Mesendoderm (in vitro differentiated cells): ENCODE results near the gene GAS6.

Experiments used
- DNase-seq: peaks from one replicate; pipeline ENCODE4 v3.0.0; 2013
- H2AK5ac ChIP-seq: 2 replicates; pipeline ENCODE4 v1.6.1; 2013; ENCODE audit warnings: low read length, inconsistent platforms
- H2BK120ac ChIP-seq: 2 replicates; pipeline ENCODE4 v1.6.1; 2013; ENCODE audit warnings: low read depth, mild to moderate bottlenecking, low read length, moderate library complexity, mixed read lengths
- H2BK15ac ChIP-seq: replicated peaks from 2 replicates; pipeline ENCODE4 v1.6.1; 2013; ENCODE audit warnings: low read depth, mild to moderate bottlenecking, moderate library complexity
- H2BK5ac ChIP-seq: 2 replicates; pipeline ENCODE4 v1.6.1; 2013; ENCODE audit warnings: low read length, inconsistent platforms
- H3K18ac ChIP-seq: 2 replicates; pipeline ENCODE4 v1.6.1; 2013; ENCODE audit warnings: mild to moderate bottlenecking, low read length, mixed read lengths
- H3K23ac ChIP-seq: one replicate; pipeline ENCODE4 v1.6.1; 2013; ENCODE audit warnings: low read length
- H3K27ac ChIP-seq: 2 replicates; pipeline ENCODE4 v1.5.1; 2013; ENCODE audit warnings: low read depth, mild to moderate bottlenecking, inconsistent platforms, low read length, moderate library complexity
- H3K27me3 ChIP-seq: 2 replicates; pipeline ENCODE4 v1.6.1; 2013; ENCODE audit warnings: low read length, control low read depth, mild to moderate bottlenecking, inconsistent platforms; ENCODE audit not compliant: insufficient read depth, poor library complexity
- H3K36me3 ChIP-seq: 2 replicates; pipeline ENCODE4 v1.6.1; 2013; ENCODE audit warnings: low read length, inconsistent platforms; ENCODE audit not compliant: control insufficient read depth, insufficient read depth
- H3K4ac ChIP-seq: one replicate; pipeline ENCODE4 v1.6.1; 2013; ENCODE audit warnings: low read depth, mild to moderate bottlenecking, low read length, moderate library complexity
- H3K4me1 ChIP-seq: 2 replicates; pipeline ENCODE4 v1.6.1; 2013; ENCODE audit warnings: low read depth, low read length, inconsistent platforms; ENCODE audit not compliant: control insufficient read depth
- H3K4me2 ChIP-seq: 2 replicates; pipeline ENCODE4 v1.6.1; 2013; ENCODE audit warnings: low read length
- H3K4me3 ChIP-seq: 2 replicates; pipeline ENCODE4 v1.5.1; 2013; ENCODE audit warnings: mild to moderate bottlenecking, low read length
- H3K56ac ChIP-seq: one replicate; pipeline ENCODE4 v1.6.1; 2013; ENCODE audit warnings: low read length
- H3K79me1 ChIP-seq: 2 replicates; pipeline ENCODE4 v1.6.1; 2013; ENCODE audit warnings: low read length, inconsistent platforms
- H3K79me2 ChIP-seq: 2 replicates; pipeline ENCODE4 v1.6.1; 2013; ENCODE audit warnings: mild to moderate bottlenecking, low read length; ENCODE audit not compliant: control insufficient read depth, insufficient read depth
- H3K9ac ChIP-seq: 2 replicates; pipeline ENCODE4 v1.6.1; 2013; ENCODE audit warnings: low read length, inconsistent platforms
- H4K5ac ChIP-seq: one replicate; pipeline ENCODE4 v1.6.1; 2013; ENCODE audit warnings: low read length
- H4K8ac ChIP-seq: one replicate; pipeline ENCODE4 v1.6.1; 2013; ENCODE audit warnings: low read depth, mild to moderate bottlenecking, control low read depth, low read length, moderate library complexity
- WGBS: extraction: QIAGEN DNeasy Blood & Tissue Kit; methylation state at CpG from one replicate; pipeline ENCODE4 v1.1.7; 2013; ENCODE audit warnings: low lambda C conversion rate, missing lambda C conversion rate; ENCODE audit not compliant: insufficient coverage; ENCODE audit errors: extremely low coverage; 5-methylcytosine and 5-hydroxymethylcytosine counted together

GAS6 gene

DNA sequence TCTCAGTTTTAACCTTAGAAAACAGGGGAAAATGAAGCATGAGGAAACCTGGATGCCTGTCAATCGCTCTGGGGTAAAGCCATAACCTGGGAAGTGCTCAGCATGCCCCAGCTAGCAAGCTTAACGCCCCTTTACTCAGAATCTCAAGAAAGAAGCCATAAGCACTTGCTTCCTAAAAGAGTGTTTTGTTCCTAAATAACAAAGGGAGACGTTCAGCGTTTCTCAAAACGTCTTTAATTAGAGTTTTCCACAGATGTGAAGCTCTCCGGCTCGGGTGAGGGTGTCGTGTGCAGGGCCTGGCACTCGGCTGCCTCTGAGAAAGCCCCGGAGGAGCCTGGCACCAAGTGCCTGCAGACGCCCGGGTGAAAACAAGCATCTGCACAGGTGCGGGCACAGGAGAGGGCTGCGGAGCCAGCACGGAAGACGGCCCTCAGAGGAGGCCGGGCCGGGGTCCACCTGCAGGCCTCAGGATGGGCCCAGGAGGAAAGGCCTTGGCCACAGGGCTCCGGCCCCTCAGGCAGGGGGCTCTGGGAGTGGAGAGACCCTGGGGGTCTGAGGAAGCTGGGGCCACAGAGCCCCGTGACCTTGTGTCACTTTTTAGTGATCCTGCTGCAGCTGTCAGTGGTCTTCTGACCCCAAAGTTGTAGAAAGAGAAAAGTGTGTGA lies 6.2 kb downstream of the GAS6 start:
- peaks cover 3% of the 10 kb centered on the region for H3K79me1 ChIP-seq
- no CpG with 5 or more reads among the region's 20 CpGs for WGBS
- no peak overlapping the region for H3K9ac ChIP-seq

DNA sequence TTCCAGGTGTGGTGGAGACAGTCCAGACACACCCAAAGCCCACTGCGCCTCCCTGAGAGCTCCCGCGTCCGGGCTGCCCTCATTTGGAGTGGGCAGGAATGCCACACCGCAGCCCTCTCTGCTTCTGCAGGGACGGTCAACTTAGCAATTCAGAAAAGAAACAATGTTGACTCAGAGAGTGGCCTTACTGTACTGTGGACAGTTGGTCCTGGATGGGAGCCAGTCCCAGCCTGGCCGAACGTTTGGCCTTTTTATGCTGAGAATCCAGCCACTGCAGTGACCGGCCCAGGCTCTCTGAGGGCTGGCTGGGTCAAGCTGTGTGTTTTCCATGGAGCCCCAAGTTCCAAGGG lies 7.2 kb downstream of the GAS6 start:
- H3K4me1 ChIP-seq, result peaks cover 16% of the 10 kb centered on the region
- no peak overlapping the region for H2BK5ac ChIP-seq
- no peak overlapping the region for H4K8ac ChIP-seq
- no peak overlapping the region for H3K18ac ChIP-seq
- H3K79me1 ChIP-seq, result peaks cover 3% of the 10 kb centered on the region
- no peak overlapping the region for H3K4ac ChIP-seq
- H2AK5ac ChIP-seq, result no peak overlapping the region
- H2BK120ac ChIP-seq, result no peak overlapping the region
- H3K79me2 ChIP-seq, result no peaks in the 10 kb centered on the region
- no peak overlapping the region for H2BK15ac ChIP-seq
- DNase-seq, result no peak
- H3K9ac ChIP-seq, result no peak overlapping the region
- H3K23ac ChIP-seq, result no peak overlapping the region
- H4K5ac ChIP-seq, result no peak overlapping the region
- H3K36me3 ChIP-seq, result no peaks in the 10 kb centered on the region
- no peak overlapping the region for H3K56ac ChIP-seq
- WGBS, result no CpG with 5 or more reads among the region's 9 CpGs
- no peak overlapping the region for H3K27ac ChIP-seq
- no peak overlapping the region for H3K4me2 ChIP-seq
- no peak overlapping the region for H3K4me3 ChIP-seq
- no peaks in the 10 kb centered on the region for H3K27me3 ChIP-seq

More for the DNA sequence above, 6.2 kb downstream of the GAS6 start:
- H3K56ac ChIP-seq, result no peak overlapping the region
- no peak overlapping the region for H2BK120ac ChIP-seq
- H3K4me1 ChIP-seq, result peaks cover 16% of the 10 kb centered on the region
- no peak overlapping the region for H3K4ac ChIP-seq
- H4K5ac ChIP-seq, result no peak overlapping the region
- no peaks in the 10 kb centered on the region for H3K36me3 ChIP-seq
- H2AK5ac ChIP-seq, result no peak overlapping the region
- no peak overlapping the region for H3K23ac ChIP-seq
- no peaks in the 10 kb centered on the region for H3K79me2 ChIP-seq
- H2BK5ac ChIP-seq, result no peak overlapping the region
- no peak for DNase-seq
- H3K18ac ChIP-seq, result no peak overlapping the region
- no peak overlapping the region for H2BK15ac ChIP-seq
- H3K4me2 ChIP-seq, result no peak overlapping the region
- no peaks in the 10 kb centered on the region for H3K27me3 ChIP-seq
- no peak overlapping the region for H4K8ac ChIP-seq
- no peak overlapping the region for H3K4me3 ChIP-seq
- no peak overlapping the region for H3K27ac ChIP-seq

DNA sequence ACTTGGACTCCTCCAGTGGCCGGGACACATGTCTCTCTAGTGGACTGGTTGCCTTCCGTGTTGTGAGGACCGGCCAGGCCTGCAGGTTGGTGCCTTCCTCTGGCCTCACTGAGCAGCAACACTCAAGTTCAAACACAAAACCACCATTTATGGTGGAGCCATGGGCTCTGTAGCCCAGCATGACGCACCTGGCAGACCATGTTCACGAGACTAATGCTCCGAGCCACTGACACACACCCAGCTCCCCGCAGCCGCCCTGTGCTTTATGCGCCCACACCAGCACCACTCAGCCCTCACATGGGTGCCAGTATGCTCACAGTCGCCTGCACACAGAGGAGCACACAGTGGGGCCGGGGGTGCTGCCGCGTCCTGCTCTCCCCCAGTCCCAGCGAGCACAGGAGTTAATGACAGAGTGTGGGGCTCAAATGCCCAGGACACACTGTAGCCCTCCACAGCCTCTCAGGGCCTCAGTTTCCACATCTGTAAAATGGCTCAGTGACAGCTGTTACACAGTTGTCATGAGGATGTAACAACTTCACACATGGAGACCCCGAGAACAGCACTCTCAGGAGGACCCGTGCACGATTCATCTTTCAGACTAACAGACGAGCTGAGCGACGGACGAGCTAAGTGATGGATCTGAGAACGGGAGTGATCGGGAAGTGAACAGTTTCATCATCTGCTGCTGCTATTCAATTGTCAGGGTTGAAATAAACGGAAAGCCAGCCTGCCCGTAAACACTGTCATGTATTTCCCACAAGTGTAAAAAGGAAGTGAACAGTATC lies 7.8 kb downstream of the GAS6 start:
- H3K56ac ChIP-seq, result no peak overlapping the region
- DNase-seq, result no peak
- H3K18ac ChIP-seq, result no peak overlapping the region
- no peak overlapping the region for H2AK5ac ChIP-seq
- no peak overlapping the region for H2BK5ac ChIP-seq
- H3K4me3 ChIP-seq, result no peak overlapping the region
- H3K9ac ChIP-seq, result no peak overlapping the region
- no peak overlapping the region for H2BK120ac ChIP-seq
- H3K36me3 ChIP-seq, result no peaks in the 10 kb centered on the region
- no peaks in the 10 kb centered on the region for H3K27me3 ChIP-seq
- H2BK15ac ChIP-seq, result no peak overlapping the region
- no peak overlapping the region for H3K4me2 ChIP-seq
- no peak overlapping the region for H4K8ac ChIP-seq
- no peak overlapping the region for H3K23ac ChIP-seq
- H3K27ac ChIP-seq, result no peak overlapping the region
- H3K4ac ChIP-seq, result no peak overlapping the region
- no CpG with 5 or more reads among the region's 25 CpGs for WGBS
- no peak overlapping the region for H4K5ac ChIP-seq
- peaks cover 3% of the 10 kb centered on the region for H3K79me1 ChIP-seq
- no peaks in the 10 kb centered on the region for H3K79me2 ChIP-seq
- H3K4me1 ChIP-seq, result peaks cover 14% of the 10 kb centered on the region

DNA sequence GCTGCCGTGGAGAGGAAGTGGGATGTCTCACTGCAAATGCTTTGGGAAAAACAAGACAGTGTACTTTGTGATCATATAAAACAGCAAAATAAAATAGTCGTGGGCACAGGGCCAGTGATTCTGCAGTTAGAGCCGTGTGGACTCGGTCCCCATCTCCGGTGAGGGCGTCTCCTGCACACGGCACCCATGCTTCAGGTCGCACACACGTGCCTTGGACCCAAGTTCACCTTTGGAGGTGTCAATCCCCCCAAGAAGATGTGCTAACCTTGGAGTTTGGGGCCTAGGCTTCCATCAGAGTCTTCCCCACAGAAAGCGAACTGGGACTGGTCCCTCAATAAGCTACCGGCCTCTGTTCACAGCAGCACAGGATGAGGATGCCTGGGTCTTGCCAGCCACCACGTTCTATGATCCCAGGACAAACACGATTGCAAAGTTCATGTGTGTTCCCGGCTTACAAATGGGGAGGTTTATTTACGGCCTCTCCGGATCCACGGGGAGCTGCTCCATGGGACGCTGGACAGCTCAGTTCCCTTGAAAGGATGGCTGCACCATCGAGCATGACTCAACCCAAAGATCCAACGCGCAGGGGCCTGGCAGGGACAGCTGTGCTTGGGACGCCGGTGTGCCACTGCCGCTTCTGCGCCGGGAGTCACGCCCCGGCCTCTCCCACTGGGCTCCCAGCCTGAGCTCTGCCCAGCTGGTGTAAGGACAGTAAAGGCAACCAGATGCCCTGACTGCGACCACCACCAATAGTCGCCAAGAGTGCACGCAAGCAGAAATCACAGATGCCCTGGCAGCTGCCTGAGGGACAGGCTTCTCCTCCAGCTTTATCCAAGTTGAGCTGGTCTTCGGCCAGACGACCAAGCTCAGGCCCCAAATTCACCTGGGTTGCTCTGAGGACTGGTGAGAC lies 8.6 kb downstream of the GAS6 start:
- no peak overlapping the region for H2BK5ac ChIP-seq
- no peak overlapping the region for H4K5ac ChIP-seq
- no peak overlapping the region for H3K4me2 ChIP-seq
- H3K4me3 ChIP-seq, result no peak overlapping the region
- no peak overlapping the region for H3K23ac ChIP-seq
- H3K56ac ChIP-seq, result no peak overlapping the region
- no peak overlapping the region for H4K8ac ChIP-seq
- no peak overlapping the region for H3K27ac ChIP-seq
- no peak overlapping the region for H3K4ac ChIP-seq
- WGBS, result no CpG with 5 or more reads among the region's 33 CpGs
- no peak overlapping the region for H3K9ac ChIP-seq
- no peak overlapping the region for H2BK120ac ChIP-seq
- H2AK5ac ChIP-seq, result no peak overlapping the region
- no peaks in the 10 kb centered on the region for H3K36me3 ChIP-seq
- no peaks in the 10 kb centered on the region for H3K27me3 ChIP-seq
- H3K79me2 ChIP-seq, result no peaks in the 10 kb centered on the region
- DNase-seq, result no peak
- no peak overlapping the region for H3K18ac ChIP-seq
- peaks cover 9% of the 10 kb centered on the region for H3K4me1 ChIP-seq
- H2BK15ac ChIP-seq, result no peak overlapping the region
- H3K79me1 ChIP-seq, result peaks cover 3% of the 10 kb centered on the region

DNA sequence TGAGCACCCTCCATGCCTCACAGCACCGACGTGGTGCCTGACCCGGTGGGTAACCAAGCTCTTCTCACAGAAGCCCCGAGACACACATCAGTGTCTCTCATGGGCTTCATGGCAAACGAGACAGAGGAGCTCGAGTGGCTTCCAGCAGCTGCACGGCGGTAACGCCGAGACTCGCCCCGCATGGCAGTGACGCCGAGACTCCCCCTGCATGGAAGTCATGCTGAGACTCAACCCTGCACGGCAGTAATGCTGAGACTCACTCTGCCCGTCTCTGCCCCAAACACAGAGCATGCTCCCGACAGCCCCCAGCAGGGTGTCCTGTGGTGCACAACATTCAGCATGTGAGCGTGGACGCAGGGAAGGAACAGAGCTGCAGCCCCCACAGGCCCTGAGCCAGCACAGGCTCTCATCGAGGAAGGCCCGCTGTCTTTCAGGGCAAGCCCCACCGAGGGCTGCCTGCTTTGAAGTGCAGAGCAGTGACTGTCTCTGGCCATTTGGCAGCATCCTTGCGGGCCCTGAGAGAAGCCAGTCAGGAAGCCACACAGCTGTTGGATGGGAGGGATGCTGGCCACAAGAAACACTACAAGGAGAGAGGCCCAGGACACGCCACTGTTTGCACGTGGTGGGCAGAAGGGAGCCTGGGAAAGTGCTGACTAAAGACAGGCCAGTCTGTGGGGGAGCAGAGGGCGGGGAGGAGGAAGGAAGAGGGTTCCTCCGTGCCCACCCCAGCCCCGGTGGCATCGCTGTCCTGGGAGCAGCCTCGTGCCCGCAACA lies 9.5 kb downstream of the GAS6 start:
- Histone ChIP-seq H3K4me2 (no peak overlapping the region), H2BK15ac (no peak overlapping the region), H4K5ac (no peak overlapping the region), H4K8ac (no peak overlapping the region), H3K79me1 (peaks cover 3% of the 10 kb centered on the region), H3K4me3 (no peak overlapping the region), H3K27me3 (no peaks in the 10 kb centered on the region), H3K4ac (no peak overlapping the region), H3K36me3 (no peaks in the 10 kb centered on the region), H2AK5ac (no peak overlapping the region), H2BK120ac (no peak overlapping the region), H3K56ac (no peak overlapping the region), H3K79me2 (no peaks in the 10 kb centered on the region), H2BK5ac (no peak overlapping the region), H3K9ac (no peak overlapping the region), H3K18ac (no peak overlapping the region), H3K23ac (no peak overlapping the region), H3K27ac (no peak overlapping the region), H3K4me1 (peaks cover under 1% of the 10 kb centered on the region)
- no peak for DNase-seq
- no CpG with 5 or more reads among the region's 31 CpGs for WGBS
